GM18867 (cell line): ENCODE data around the gene ZFP3.
"Not testable (repeated sequence)": the region's sequence is repeated elsewhere in the genome, so short reads cannot be mapped to it uniquely, and the experiment has no call there.

Experiments used
- ATAC-seq: cut with Tn5 transposase; IDR thresholded peaks from one replicate; pipeline ENCODE4 v1.9.1; 2021; ENCODE audit warnings: mild to moderate bottlenecking, moderate library complexity; ENCODE audit not compliant: unreplicated experiment

ZFP3 gene

GRCh38 chr17:5077275-5077674 is 992 bp upstream of the ZFP3 start:
- ATAC-seq: not testable (repeated sequence)

- ATAC-seq: no peak
Measured at GRCh38 chr17:5077781-5078105, 524 bp upstream of the ZFP3 start.

- no peak for ATAC-seq
Measured at GRCh38 chr17:5080591-5080990, 2.3 kb downstream of the ZFP3 start.

- no peak for ATAC-seq
Measured at GRCh38 chr17:5092218-5093010, 14.1 kb downstream of the ZFP3 start.

DNA sequence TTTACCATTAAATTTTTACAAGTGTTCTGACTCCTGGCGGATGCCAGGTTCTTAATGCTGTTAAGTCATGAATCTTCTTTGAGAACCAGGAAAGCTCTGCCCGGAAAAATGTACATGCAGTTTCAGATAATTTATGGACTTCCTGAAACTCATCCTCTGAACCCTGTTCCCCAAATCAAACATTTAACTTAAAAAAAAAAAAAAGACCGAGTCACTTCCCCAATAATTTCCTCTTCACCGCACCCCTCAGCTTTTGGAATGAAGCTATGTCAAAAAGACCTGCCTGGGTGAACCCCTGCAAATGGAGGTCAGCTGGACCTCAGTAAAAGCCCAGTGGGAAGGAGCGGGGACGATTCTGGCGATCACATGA is 18.4 kb downstream of the ZFP3 start:
- ATAC-seq: no peak

- ATAC-seq: no peak
Measured at GRCh38 chr17:5097101-5097834, 19.0 kb downstream of the ZFP3 start.

- no peak for ATAC-seq
Measured at GRCh38 chr17:5099271-5099670, 21.0 kb downstream of the ZFP3 start.

- ATAC-seq: no peak
Measured at GRCh38 chr17:5100832-5101231, 22.6 kb downstream of the ZFP3 start.

DNA sequence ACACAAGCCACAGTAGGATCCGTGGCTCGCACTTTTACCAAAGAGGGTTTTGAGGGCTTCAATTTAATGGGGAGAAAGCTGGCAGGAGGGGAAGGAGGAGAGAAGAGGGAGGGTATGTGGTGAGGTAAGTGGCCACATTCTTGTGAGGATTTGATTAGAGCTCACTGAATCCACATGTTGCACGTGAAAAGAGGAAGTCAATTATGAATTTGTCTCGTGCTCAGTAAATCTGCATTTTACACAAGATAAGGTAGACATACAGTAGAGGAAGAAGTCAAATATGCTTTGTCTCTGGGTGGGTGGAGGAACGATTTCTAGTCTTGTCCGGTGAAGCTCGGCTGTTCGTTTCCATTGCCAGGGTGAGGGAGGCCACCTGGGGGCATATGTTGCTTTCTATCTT is 32.5 kb downstream of the ZFP3 start:
- ATAC-seq: no peak

DNA sequence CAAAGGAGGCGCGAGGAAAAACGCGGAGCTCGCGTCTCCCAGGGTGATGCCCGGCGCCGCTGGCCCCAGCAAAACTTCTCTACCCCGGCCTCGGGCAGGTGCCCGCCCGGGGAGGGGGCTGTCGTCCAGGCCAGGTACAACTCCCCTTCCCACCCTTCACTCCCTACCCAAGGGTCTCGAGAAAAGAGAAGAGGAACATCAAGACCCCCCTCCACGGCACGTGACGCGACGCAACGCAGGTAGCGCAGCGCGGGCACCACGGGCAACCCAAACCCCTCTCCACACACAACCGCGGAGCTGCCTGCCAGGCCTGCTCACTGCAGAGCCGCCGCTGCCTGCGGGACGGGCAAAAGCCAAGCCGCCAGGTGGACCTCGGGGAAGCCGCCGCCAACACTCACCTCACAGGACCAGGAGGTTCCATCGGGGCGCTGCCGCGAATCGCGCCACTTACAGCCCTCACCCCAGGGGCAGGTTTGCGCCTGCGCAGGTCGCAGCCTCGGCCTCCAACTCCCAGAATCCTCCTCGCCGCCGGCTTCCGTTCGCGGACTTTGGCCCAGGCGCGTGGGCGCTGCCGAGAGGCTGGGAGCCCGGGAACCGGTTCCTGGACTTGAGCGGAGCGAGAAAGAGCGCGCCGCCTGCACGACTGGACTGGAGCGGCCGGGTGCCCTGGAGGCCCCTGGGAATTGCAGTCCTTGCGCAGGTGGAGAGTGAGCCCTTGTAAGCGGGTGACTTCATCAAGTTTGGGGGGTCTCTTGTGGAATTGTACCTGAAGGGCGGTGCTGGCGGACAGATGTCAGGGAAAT is 33.3 kb downstream of the ZFP3 start, which contains the start of gene ZNF232:
Gene ZNF232, minus strand, starts transcription at position 477 of the 803 bp plus-strand sequence. Its CDS starts 56 bp downstream, at position 421.
- ATAC-seq: peak; percentile 90

- no peak for ATAC-seq
Measured at GRCh38 chr17:5115673-5116651, 37.7 kb downstream of the ZFP3 start, which contains the start of gene USP6. USP6 (plus strand) TSS chr17:5116032; CDS start chr17:5130368, 14,336 bp downstream.

DNA sequence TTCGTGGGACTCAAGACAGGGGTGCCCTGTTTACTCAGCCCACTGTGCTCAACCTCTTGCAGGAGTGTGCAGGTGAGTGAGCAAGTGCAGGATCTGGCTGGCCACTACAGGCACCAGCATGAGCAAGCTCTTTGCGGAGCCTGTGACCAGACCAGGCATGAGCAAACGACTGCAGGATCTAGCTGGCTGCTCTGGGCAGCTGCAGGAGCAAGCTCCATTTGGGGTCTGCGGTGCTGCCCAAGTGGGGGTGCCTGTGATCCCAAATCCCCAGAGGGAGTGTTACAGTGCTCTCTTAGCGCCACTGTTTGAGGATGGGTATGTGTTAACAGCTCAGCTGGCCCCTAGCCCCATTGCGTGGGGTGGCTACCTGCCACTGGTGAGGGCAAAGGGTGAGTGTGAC is 40.0 kb downstream of the ZFP3 start:
- ATAC-seq: no peak

DNA sequence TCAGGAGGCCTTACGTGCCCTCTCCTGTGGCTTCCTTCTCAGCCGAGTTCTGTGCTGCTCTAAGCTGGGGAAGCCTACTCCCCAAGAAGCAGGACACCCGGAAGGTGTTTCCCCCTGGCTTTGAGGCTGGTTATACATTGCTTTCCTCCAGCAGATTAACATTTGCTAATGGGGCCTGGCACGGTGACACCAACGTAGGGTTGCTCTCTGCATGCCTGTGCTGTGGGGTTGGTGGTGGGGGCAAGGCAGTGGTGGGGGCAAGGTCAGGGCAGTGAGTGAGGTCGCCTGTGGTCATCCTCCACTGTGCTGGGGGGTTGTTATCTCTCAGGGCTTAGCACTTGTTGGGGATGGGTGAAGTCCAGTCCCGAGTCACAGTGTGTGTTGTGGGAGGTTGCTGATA is 41.8 kb downstream of the ZFP3 start:
- ATAC-seq: no peak

- ATAC-seq: not testable (repeated sequence)
Measured at GRCh38 chr17:5120436-5121185, 42.3 kb downstream of the ZFP3 start.

GRCh38 chr17:5121186-5121841 is 43.0 kb downstream of the ZFP3 start:
- ATAC-seq: no peak

- not testable (repeated sequence) for ATAC-seq
Measured at GRCh38 chr17:5122056-5122455, 43.8 kb downstream of the ZFP3 start.

GRCh38 chr17:5122586-5123342 is 44.5 kb downstream of the ZFP3 start:
- no peak for ATAC-seq
